ENCODE measurements around the gene NUP107.
A peak's percentile ranks its signal among the peaks of the same experiment; 100 is the strongest.

The NUP107 gene

DNA sequence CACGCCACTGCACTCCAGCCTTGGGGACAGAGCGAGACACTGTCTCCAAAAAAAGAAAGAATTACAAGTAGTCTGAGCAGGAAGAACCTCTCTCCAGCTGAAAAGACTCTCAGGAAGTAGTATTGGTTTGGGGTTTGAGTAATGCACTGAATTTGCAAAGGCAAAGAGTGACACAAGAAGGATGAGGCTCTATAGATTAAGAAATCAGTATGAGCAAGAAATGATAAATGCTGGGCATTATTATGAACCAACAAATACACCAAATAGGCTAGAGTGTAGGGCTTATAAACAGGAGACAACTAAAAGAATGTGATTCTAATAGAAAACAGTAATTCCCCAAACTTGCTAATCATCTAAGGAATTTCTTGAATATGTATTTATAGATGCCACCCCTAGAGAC is 56.6 kb downstream of the NUP107 start:
- H3K4me2 ChIP-seq (ENCODE audit: low read length), result no peak overlapping the region
- H3K4me1 ChIP-seq (ENCODE audit: control insufficient read depth, insufficient read depth, low read length), result peaks cover 12% of the 10 kb centered on the region
- no peaks in the 10 kb centered on the region for H3K27me3 ChIP-seq (ENCODE audit: control insufficient read depth, insufficient read depth, low read length)
- H3K9me3 ChIP-seq (replicated peaks; ENCODE audit: low read length), result no peaks in the 10 kb centered on the region
- no peak overlapping the region for H3K4me3 ChIP-seq (ENCODE audit: low read length)
- no peak overlapping the region for H3K9ac ChIP-seq (ENCODE audit: low read depth, low read length)
- peaks cover 8% of the 10 kb centered on the region for H3K36me3 ChIP-seq (ENCODE audit: insufficient read depth, low read length)

GRCh38 chr12:68745376-68745903 is 58.7 kb downstream of the NUP107 start:
- Histone ChIP-seq H3K4me2 (ENCODE audit: low read length) (peak overlapping the region; percentile 89), H3K4me1 (ENCODE audit: control insufficient read depth, insufficient read depth, low read length) (peaks cover 12% of the 10 kb centered on the region), H3K27me3 (ENCODE audit: control insufficient read depth, insufficient read depth, low read length) (no peaks in the 10 kb centered on the region), H3K4me3 (ENCODE audit: low read length) (peak overlapping the region; percentile 86), H3K9ac (ENCODE audit: low read depth, low read length) (peak overlapping the region; percentile 83), H3K36me3 (ENCODE audit: insufficient read depth, low read length) (no peaks in the 10 kb centered on the region), H3K9me3 (replicated peaks; ENCODE audit: low read length) (no peaks in the 10 kb centered on the region)

GRCh38 chr12:68745904-68746571 is 59.3 kb downstream of the NUP107 start, which contains the start of gene SLC35E3:
TSS of gene SLC35E3 (plus strand) at chr12:68746176. CDS start at chr12:68746378, 202 bp downstream.
- Histone ChIP-seq H3K9me3 (replicated peaks; ENCODE audit: low read length) (no peaks in the 10 kb centered on the region), H3K9ac (ENCODE audit: low read depth, low read length) (peak within 1 kb of the TSS; percentile 83), H3K4me2 (ENCODE audit: low read length) (peak within 1 kb of the TSS; percentile 89), H3K4me1 (ENCODE audit: control insufficient read depth, insufficient read depth, low read length) (peaks cover 12% of the 10 kb centered on the region), H3K36me3 (ENCODE audit: insufficient read depth, low read length) (no peaks in the 10 kb centered on the region), H3K4me3 (ENCODE audit: low read length) (peak within 1 kb of the TSS; percentile 86), H3K27me3 (ENCODE audit: control insufficient read depth, insufficient read depth, low read length) (no peaks in the 10 kb centered on the region)

DNA sequence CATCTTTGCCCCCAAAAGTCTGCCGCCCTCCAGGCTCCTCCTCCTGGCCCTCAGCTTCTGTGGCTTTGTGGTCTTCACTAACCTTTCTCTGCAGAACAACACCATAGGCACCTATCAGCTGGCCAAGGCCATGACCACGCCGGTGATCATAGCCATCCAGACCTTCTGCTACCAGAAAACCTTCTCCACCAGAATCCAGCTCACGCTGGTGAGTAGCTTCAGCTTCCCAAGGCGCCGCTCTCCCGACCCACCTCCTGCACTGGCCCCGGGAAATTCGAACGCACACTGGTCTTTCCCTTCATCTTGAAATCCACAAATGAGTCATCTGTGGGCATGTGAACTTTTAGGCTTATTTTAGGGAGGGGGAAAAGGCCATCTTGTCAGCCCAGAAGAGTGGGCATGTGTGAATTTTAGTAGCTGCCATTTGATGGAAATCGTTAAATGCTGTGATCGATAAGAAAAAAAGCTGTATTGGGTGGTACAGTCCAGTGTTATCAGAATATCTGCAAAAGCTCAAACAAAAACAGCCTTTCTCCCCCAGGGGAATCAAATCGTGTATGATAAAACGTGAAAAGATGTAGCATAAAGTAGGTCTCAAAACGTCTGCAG is 59.9 kb downstream of the NUP107 start:
- Histone ChIP-seq H3K4me2 (ENCODE audit: low read length) (peak overlapping the region; percentile 89), H3K4me1 (ENCODE audit: control insufficient read depth, insufficient read depth, low read length) (peaks cover 12% of the 10 kb centered on the region), H3K27me3 (ENCODE audit: control insufficient read depth, insufficient read depth, low read length) (no peaks in the 10 kb centered on the region), H3K36me3 (ENCODE audit: insufficient read depth, low read length) (no peaks in the 10 kb centered on the region), H3K9me3 (replicated peaks; ENCODE audit: low read length) (no peaks in the 10 kb centered on the region), H3K4me3 (ENCODE audit: low read length) (peak overlapping the region; percentile 86), H3K9ac (ENCODE audit: low read depth, low read length) (peak overlapping the region; percentile 83)

DNA sequence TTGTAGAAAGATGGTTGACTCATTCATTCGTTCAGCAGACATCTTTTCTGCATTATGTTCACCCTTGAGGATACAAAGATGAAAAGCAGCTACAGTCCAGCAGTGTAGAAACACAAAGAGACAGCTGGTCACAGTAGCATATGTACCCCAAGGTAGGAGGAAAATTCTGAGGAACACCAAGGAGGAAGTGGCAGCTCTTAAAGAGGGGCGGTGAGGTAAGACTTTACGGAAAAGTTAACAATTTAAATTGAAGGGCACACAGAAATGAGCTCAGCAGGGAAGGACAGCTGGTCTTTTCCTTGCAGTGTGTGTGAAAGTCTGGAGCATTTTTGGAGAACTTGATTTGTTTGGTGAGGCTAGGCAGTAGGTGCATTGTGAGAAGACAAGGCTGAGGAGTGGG is 62.7 kb downstream of the NUP107 start:
- Histone ChIP-seq H3K4me3 (ENCODE audit: low read length) (no peak overlapping the region), H3K9me3 (replicated peaks; ENCODE audit: low read length) (no peaks in the 10 kb centered on the region), H3K9ac (ENCODE audit: low read depth, low read length) (no peak overlapping the region), H3K4me2 (ENCODE audit: low read length) (no peak overlapping the region), H3K27me3 (ENCODE audit: control insufficient read depth, insufficient read depth, low read length) (no peaks in the 10 kb centered on the region), H3K36me3 (ENCODE audit: insufficient read depth, low read length) (peaks cover 10% of the 10 kb centered on the region), H3K4me1 (ENCODE audit: control insufficient read depth, insufficient read depth, low read length) (peaks cover 7% of the 10 kb centered on the region)

- H3K4me2 ChIP-seq (ENCODE audit: low read length), result no peak overlapping the region
- H3K27me3 ChIP-seq (ENCODE audit: control insufficient read depth, insufficient read depth, low read length), result no peaks in the 10 kb centered on the region
- H3K9me3 ChIP-seq (replicated peaks; ENCODE audit: low read length), result no peaks in the 10 kb centered on the region
- peaks cover 7% of the 10 kb centered on the region for H3K4me1 ChIP-seq (ENCODE audit: control insufficient read depth, insufficient read depth, low read length)
- H3K9ac ChIP-seq (ENCODE audit: low read depth, low read length), result no peak overlapping the region
- peaks cover 13% of the 10 kb centered on the region for H3K36me3 ChIP-seq (ENCODE audit: insufficient read depth, low read length)
- no peak overlapping the region for H3K4me3 ChIP-seq (ENCODE audit: low read length)
Measured at GRCh38 chr12:68749861-68750260, 63.1 kb downstream of the NUP107 start.

- Histone ChIP-seq H3K36me3 (ENCODE audit: insufficient read depth, low read length) (peaks cover 16% of the 10 kb centered on the region), H3K4me3 (ENCODE audit: low read length) (no peak overlapping the region), H3K4me2 (ENCODE audit: low read length) (no peak overlapping the region), H3K27me3 (ENCODE audit: control insufficient read depth, insufficient read depth, low read length) (no peaks in the 10 kb centered on the region), H3K4me1 (ENCODE audit: control insufficient read depth, insufficient read depth, low read length) (peaks cover 7% of the 10 kb centered on the region), H3K9me3 (replicated peaks; ENCODE audit: low read length) (no peaks in the 10 kb centered on the region), H3K9ac (ENCODE audit: low read depth, low read length) (no peak overlapping the region)
Measured at GRCh38 chr12:68750506-68750905, 63.7 kb downstream of the NUP107 start.

GRCh38 chr12:68755536-68756243 is 68.9 kb downstream of the NUP107 start:
- Histone ChIP-seq H3K36me3 (ENCODE audit: insufficient read depth, low read length) (peaks cover 32% of the 10 kb centered on the region), H3K27me3 (ENCODE audit: control insufficient read depth, insufficient read depth, low read length) (no peaks in the 10 kb centered on the region), H3K9ac (ENCODE audit: low read depth, low read length) (no peak overlapping the region), H3K4me3 (ENCODE audit: low read length) (no peak overlapping the region), H3K9me3 (replicated peaks; ENCODE audit: low read length) (no peaks in the 10 kb centered on the region), H3K4me1 (ENCODE audit: control insufficient read depth, insufficient read depth, low read length) (no peaks in the 10 kb centered on the region), H3K4me2 (ENCODE audit: low read length) (no peak overlapping the region)

GRCh38 chr12:68759852-68760251 is 73.1 kb downstream of the NUP107 start:
- no peaks in the 10 kb centered on the region for H3K27me3 ChIP-seq (ENCODE audit: control insufficient read depth, insufficient read depth, low read length)
- H3K4me2 ChIP-seq (ENCODE audit: low read length), result no peak overlapping the region
- H3K9ac ChIP-seq (ENCODE audit: low read depth, low read length), result no peak overlapping the region
- peaks cover 29% of the 10 kb centered on the region for H3K36me3 ChIP-seq (ENCODE audit: insufficient read depth, low read length)
- no peaks in the 10 kb centered on the region for H3K4me1 ChIP-seq (ENCODE audit: control insufficient read depth, insufficient read depth, low read length)
- H3K4me3 ChIP-seq (ENCODE audit: low read length), result no peak overlapping the region
- no peaks in the 10 kb centered on the region for H3K9me3 ChIP-seq (replicated peaks; ENCODE audit: low read length)

DNA sequence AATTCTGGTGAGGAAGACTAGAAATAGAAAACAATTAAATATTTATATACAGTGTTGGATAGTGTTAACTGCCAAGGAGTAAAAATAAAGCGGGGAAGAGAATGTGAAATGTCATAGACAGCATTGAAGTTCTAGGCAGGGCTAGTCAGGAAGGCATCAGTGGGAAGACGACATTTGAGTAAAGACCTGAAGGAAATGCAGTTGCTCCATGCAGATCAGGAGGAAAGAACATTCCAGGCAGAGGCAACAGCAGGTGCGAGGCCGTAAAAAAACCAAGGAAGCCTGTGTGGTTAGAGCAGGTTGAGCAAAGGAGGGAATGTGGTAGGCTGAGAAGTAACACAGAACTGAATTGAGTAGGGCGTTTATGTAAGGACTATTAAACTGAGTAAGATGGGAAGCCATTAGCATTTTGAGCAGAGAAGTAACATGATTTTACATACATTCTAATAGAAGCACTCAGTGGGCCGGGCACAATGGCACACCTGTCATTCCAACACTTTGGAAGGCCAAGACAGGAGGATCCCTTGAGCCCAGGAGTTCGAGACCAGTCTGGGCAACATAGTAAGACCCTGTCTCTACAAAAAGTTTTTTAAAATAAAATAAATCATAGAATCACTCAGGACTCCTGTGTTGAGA is 74.1 kb downstream of the NUP107 start:
- H3K9ac ChIP-seq (ENCODE audit: low read depth, low read length), result no peak overlapping the region
- H3K4me1 ChIP-seq (ENCODE audit: control insufficient read depth, insufficient read depth, low read length), result no peaks in the 10 kb centered on the region
- H3K4me3 ChIP-seq (ENCODE audit: low read length), result no peak overlapping the region
- H3K36me3 ChIP-seq (ENCODE audit: insufficient read depth, low read length), result peaks cover 25% of the 10 kb centered on the region
- H3K4me2 ChIP-seq (ENCODE audit: low read length), result no peak overlapping the region
- H3K9me3 ChIP-seq (replicated peaks; ENCODE audit: low read length), result no peaks in the 10 kb centered on the region
- no peaks in the 10 kb centered on the region for H3K27me3 ChIP-seq (ENCODE audit: control insufficient read depth, insufficient read depth, low read length)

- no peaks in the 10 kb centered on the region for H3K27me3 ChIP-seq (ENCODE audit: control insufficient read depth, insufficient read depth, low read length)
- H3K9me3 ChIP-seq (replicated peaks; ENCODE audit: low read length), result no peaks in the 10 kb centered on the region
- H3K9ac ChIP-seq (ENCODE audit: low read depth, low read length), result no peak overlapping the region
- H3K4me3 ChIP-seq (ENCODE audit: low read length), result no peak overlapping the region
- no peak overlapping the region for H3K4me2 ChIP-seq (ENCODE audit: low read length)
- H3K36me3 ChIP-seq (ENCODE audit: insufficient read depth, low read length), result peaks cover 25% of the 10 kb centered on the region
- no peaks in the 10 kb centered on the region for H3K4me1 ChIP-seq (ENCODE audit: control insufficient read depth, insufficient read depth, low read length)
Measured at GRCh38 chr12:68761442-68761812, 74.6 kb downstream of the NUP107 start.
